ENCODE data around the gene BABAM2. TPM values are rescaled to one million over a fixed set of nuclear protein-coding genes. Genes with fewer than 3 reads are reported as not detected.

BABAM2 gene
- total and polyA plus RNA-seq, 10 of the 15 experiments (the other 5 are each of a cell fraction or from before 2014, with no cell fraction given): 30.7 to 59.9 (median 44.5) TPM

DNA sequence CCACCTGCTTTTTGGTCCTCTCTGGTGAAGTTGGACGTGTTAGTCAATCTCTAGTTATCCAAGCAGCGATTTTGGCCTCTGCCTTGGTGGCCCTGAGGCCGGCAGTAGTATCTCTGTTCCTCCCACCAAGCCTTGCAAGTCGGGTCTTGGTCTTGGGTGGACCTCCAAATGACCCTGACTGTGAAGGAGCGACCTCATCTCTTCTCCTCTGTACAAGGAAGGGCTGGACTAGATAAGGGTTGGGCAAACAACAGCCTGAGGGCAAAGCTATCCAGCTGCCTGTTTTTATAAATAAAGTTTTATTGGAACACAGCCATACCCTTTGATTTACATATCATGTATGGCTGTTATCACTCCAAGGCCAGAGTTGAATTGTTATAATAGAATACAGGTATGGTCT, 427.5 kb downstream of the BABAM2 start:
- Histone ChIP-seq H3K27ac (ENCODE audit: control insufficient read depth, insufficient read depth) (no peak overlapping the region), H3K79me2 (ENCODE audit: control insufficient read depth, insufficient read depth, low read length) (no peaks in the 10 kb centered on the region), H3K4me3 (no peak overlapping the region), H3K27me3 (replicated peaks in 1 of 2; ENCODE audit: control insufficient read depth in 2 of 2, insufficient read depth in 2 of 2, low read length in 1 of 2) (no peaks in the 10 kb centered on the region), H3K4me2 (ENCODE audit: control insufficient read depth, insufficient read depth) (no peak overlapping the region), H3K9me3 (replicated peaks; ENCODE audit: control insufficient read depth, insufficient read depth, low read length) (no peaks in the 10 kb centered on the region), H3K4me1 (ENCODE audit: control insufficient read depth, insufficient read depth, low read length) (no peaks in the 10 kb centered on the region), H2AFZ (ENCODE audit: control insufficient read depth, low read depth, low read length) (no peak overlapping the region), H4K20me1 (ENCODE audit: control insufficient read depth, insufficient read depth) (no peaks in the 10 kb centered on the region; the same call in 1 of the 2 replicates), H3K36me3 (ENCODE audit: control insufficient read depth in 2 of 2, insufficient read depth in 2 of 2, low read length in 1 of 2) (no peaks in the 10 kb centered on the region; a peak in 1 of 4 replicates), H3K9ac (ENCODE audit: control insufficient read depth, insufficient read depth, low read length) (no peak overlapping the region)
- intact Hi-C loops (cut with micrococcal nuclease; ENCODE audit: unreplicated experiment) (no loop called here), in situ Hi-C loops (cut with MboI) (no loop called here)
- TF ChIP-seq, protein P1, sequence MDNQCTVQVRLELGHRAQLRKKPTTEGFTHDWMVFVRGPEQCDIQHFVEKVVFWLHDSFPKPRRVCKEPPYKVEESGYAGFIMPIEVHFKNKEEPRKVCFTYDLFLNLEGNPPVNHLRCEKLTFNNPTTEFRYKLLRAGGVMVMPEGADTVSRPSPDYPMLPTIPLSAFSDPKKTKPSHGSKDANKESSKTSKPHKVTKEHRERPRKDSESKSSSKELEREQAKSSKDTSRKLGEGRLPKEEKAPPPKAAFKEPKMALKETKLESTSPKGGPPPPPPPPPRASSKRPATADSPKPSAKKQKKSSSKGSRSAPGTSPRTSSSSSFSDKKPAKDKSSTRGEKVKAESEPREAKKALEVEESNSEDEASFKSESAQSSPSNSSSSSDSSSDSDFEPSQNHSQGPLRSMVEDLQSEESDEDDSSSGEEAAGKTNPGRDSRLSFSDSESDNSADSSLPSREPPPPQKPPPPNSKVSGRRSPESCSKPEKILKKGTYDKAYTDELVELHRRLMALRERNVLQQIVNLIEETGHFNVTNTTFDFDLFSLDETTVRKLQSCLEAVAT (IDR thresholded peaks at IDR 0.05): no peak
- no peak for TF ChIP-seq RBBP5 (conservative IDR thresholded peaks at IDR 0.05)
- TF ChIP-seq BHLHE40 (IDR thresholded peaks at IDR 0.05; ENCODE audit: borderline replicate concordance in 1 of 2, low read depth in 2 of 2, low read length in 1 of 2): no peak
- TF ChIP-seq SMARCA5 (IDR thresholded peaks at IDR 0.05): no peak
- no peak for TF ChIP-seq CHD2 (IDR thresholded peaks at IDR 0.05; ENCODE audit: borderline replicate concordance, low read depth, low read length)
- TF ChIP-seq, protein P2, sequence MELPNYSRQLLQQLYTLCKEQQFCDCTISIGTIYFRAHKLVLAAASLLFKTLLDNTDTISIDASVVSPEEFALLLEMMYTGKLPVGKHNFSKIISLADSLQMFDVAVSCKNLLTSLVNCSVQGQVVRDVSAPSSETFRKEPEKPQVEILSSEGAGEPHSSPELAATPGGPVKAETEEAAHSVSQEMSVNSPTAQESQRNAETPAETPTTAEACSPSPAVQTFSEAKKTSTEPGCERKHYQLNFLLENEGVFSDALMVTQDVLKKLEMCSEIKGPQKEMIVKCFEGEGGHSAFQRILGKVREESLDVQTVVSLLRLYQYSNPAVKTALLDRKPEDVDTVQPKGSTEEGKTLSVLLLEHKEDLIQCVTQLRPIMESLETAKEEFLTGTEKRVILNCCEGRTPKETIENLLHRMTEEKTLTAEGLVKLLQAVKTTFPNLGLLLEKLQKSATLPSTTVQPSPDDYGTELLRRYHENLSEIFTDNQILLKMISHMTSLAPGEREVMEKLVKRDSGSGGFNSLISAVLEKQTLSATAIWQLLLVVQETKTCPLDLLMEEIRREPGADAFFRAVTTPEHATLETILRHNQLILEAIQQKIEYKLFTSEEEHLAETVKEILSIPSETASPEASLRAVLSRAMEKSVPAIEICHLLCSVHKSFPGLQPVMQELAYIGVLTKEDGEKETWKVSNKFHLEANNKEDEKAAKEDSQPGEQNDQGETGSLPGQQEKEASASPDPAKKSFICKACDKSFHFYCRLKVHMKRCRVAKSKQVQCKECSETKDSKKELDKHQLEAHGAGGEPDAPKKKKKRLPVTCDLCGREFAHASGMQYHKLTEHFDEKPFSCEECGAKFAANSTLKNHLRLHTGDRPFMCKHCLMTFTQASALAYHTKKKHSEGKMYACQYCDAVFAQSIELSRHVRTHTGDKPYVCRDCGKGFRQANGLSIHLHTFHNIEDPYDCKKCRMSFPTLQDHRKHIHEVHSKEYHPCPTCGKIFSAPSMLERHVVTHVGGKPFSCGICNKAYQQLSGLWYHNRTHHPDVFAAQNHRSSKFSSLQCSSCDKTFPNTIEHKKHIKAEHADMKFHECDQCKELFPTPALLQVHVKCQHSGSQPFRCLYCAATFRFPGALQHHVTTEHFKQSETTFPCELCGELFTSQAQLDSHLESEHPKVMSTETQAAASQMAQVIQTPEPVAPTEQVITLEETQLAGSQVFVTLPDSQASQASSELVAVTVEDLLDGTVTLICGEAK (IDR thresholded peaks at IDR 0.05; ENCODE audit: borderline replicate concordance): peak; percentile 64
- TF ChIP-seq TCF3 (IDR thresholded peaks at IDR 0.05; ENCODE audit: borderline replicate concordance, insufficient read depth, low read depth, low read length): no peak
- ATAC-seq (no peak), DNase-seq (ENCODE audit: low read depth, low spot score) (no peak), FAIRE-seq (no peak)
- ChIA-PET CTCF (interaction anchor here (1.2 kb wide), 1 partner anchor 44 kb away, joined by 3 read pairs; no protein-coding TSS in a partner anchor), SMC1A (ENCODE audit: uncharacterized antibody, unreplicated experiment) (no interaction called here), RAD21 (ENCODE audit: unreplicated experiment) (no interaction called here), POLR2A (no interaction called here)
- WGBS (ENCODE audit: insufficient coverage, insufficient replicate concordance, low lambda C conversion rate, missing lambda C conversion rate): 75% methylated on average over 5 of the region's 5 CpGs
- no TSS peak for BruUV-seq (replicated peaks)
